SK-N-SH treated with all-trans-retinoic acid at 6 μM for 48 hours (cell line): ENCODE measurements around the gene KDM6B.

Source experiments
- ATAC-seq: fragments of 200-7000 bp; cut with Tn5 transposase; 3 replicates; pipeline ENCODE4 v1.9.1; 2020; ENCODE audit warnings: mild to moderate bottlenecking, moderate library complexity
- ARNTL ChIP-seq: fragments of 450-650 bp; formaldehyde crosslinking; IDR thresholded peaks from 2 replicates; pipeline ENCODE4 v1.5.0; 2020; ENCODE audit warnings: low read depth, mild to moderate bottlenecking, moderate library complexity, borderline replicate concordance
- CREB5 ChIP-seq: fragments of 250-450 bp; sonication (Bioruptor Pico); IDR thresholded peaks from 2 replicates; pipeline ENCODE4 v1.5.1; 2020; ENCODE audit warnings: low read depth, mild to moderate bottlenecking, moderate library complexity
- CSDC2 ChIP-seq: fragments of 250-450 bp; sonication (Bioruptor Pico); IDR thresholded peaks from 2 replicates; pipeline ENCODE4 v1.5.0; 2020; ENCODE audit warnings: mild to moderate bottlenecking, moderate library complexity
- ISL1 ChIP-seq: fragments of 250-450 bp; sonication (Bioruptor Pico); IDR thresholded peaks from 2 replicates; pipeline ENCODE4 v2.1.2; 2022; ENCODE audit warnings: mild to moderate bottlenecking, moderate library complexity
- OSR1 ChIP-seq: fragments of 250-450 bp; sonication (Bioruptor Pico); IDR thresholded peaks from 2 replicates; pipeline ENCODE4 v1.8.0; 2022; ENCODE audit warnings: moderate library complexity, mild to moderate bottlenecking, inconsistent platforms
- PATZ1 ChIP-seq: fragments of 250-450 bp; sonication (Bioruptor Pico); IDR thresholded peaks from 2 replicates; pipeline ENCODE4 v1.8.0; 2020; ENCODE audit warnings: mild to moderate bottlenecking, moderate library complexity, borderline replicate concordance
- POU6F1 ChIP-seq: fragments of 250-450 bp; sonication (Bioruptor Pico); IDR thresholded peaks from 2 replicates; pipeline ENCODE4 v1.8.0; 2021; ENCODE audit warnings: low read depth, mild to moderate bottlenecking, moderate library complexity, borderline replicate concordance
- SNAI2 ChIP-seq: fragments of 250-450 bp; sonication (Bioruptor Pico); IDR thresholded peaks from 2 replicates; pipeline ENCODE4 v1.5.0; 2020; ENCODE audit warnings: mild to moderate bottlenecking, moderate library complexity
- TCF4 ChIP-seq: fragments of 250-450 bp; sonication (Bioruptor Pico); IDR thresholded peaks from 2 replicates; pipeline ENCODE4 v1.8.0; 2021; ENCODE audit warnings: mild to moderate bottlenecking, moderate library complexity, borderline replicate concordance
- TOX ChIP-seq: fragments of 250-450 bp; sonication (Bioruptor Pico); IDR thresholded peaks from 2 replicates; pipeline ENCODE4 v1.8.0; 2021; ENCODE audit warnings: mild to moderate bottlenecking, moderate library complexity, borderline replicate concordance
- TSHZ2 ChIP-seq: fragments of 250-450 bp; sonication (Bioruptor Pico); IDR thresholded peaks from 2 replicates; pipeline ENCODE4 v1.5.0; 2020; ENCODE audit warnings: mild to moderate bottlenecking, moderate library complexity
- ZC3H10 ChIP-seq: fragments of 250-450 bp; sonication (Bioruptor Pico); IDR thresholded peaks from 2 replicates; pipeline ENCODE4 v1.5.1; 2021; ENCODE audit warnings: mild to moderate bottlenecking, moderate library complexity
- ZFP3 ChIP-seq: fragments of 250-450 bp; sonication (Bioruptor Pico); IDR thresholded peaks from 2 replicates; pipeline ENCODE4 v1.5.0; 2020; ENCODE audit warnings: mild to moderate bottlenecking, moderate library complexity
- ZNF565 ChIP-seq: fragments of 450-650 bp; formaldehyde crosslinking; conservative IDR thresholded peaks from 2 replicates; pipeline ENCODE4 v1.5.0; 2020; ENCODE audit warnings: low read depth, mild to moderate bottlenecking, moderate library complexity
- ZNF70 ChIP-seq: fragments of 450-650 bp; formaldehyde crosslinking; IDR thresholded peaks from 2 replicates; pipeline ENCODE4 v1.5.0; 2020; ENCODE audit warnings: mild to moderate bottlenecking, moderate library complexity
- ZNF8 ChIP-seq: fragments of 450-650 bp; formaldehyde crosslinking; IDR thresholded peaks from 2 replicates; pipeline ENCODE4 v1.5.0; 2020; ENCODE audit warnings: mild to moderate bottlenecking, moderate library complexity

Gene KDM6B

GRCh38 chr17:7837408-7838088 lies 3.5 kb downstream of the KDM6B start:
- ATAC-seq, result no peak
- no peak for TF ChIP-seq TSHZ2
- 0 out of 2 replicates have a peak, but pooled peaks have one; percentile 49 for TF ChIP-seq ZFP3 (CRISPR knock-in tag)

GRCh38 chr17:7838090-7839075 lies 4.4 kb downstream of the KDM6B start:
- ATAC-seq, result no peak
- TF ChIP-seq PATZ1 (CRISPR knock-in tag) (no peak), TCF4 (no peak), ZNF70 (CRISPR knock-in tag) (no peak)

- TF ChIP-seq TCF4, result no peak
- TF ChIP-seq TOX, result no peak
- no peak for TF ChIP-seq ZNF565
- no peak for TF ChIP-seq ISL1 (CRISPR knock-in tag)
- TF ChIP-seq SNAI2 (CRISPR knock-in tag), result no peak
- no peak for TF ChIP-seq ARNTL (CRISPR knock-in tag)
- no peak for TF ChIP-seq ZNF8
- no peak for TF ChIP-seq CSDC2 (CRISPR knock-in tag)
- no peak for TF ChIP-seq OSR1 (CRISPR knock-in tag)
- TF ChIP-seq POU6F1, result no peak
- no peak for TF ChIP-seq CREB5 (CRISPR knock-in tag)
- TF ChIP-seq TSHZ2, result no peak
- no peak for TF ChIP-seq ZNF70 (CRISPR knock-in tag)
- no peak for TF ChIP-seq ZC3H10
- TF ChIP-seq, all 23 proteins: peak for 0
- no peak for ATAC-seq
Measured at GRCh38 chr17:7839190-7839875, 5.3 kb downstream of the KDM6B start.
